Esophagus muscularis mucosa (tissue), 4 donors: ENCODE measurements around the gene ZNF215. TPM values are rescaled to one million over a fixed set of nuclear protein-coding genes. Genes with fewer than 3 reads are reported as not detected.
"Not testable (repeated sequence)": the region's sequence is repeated elsewhere in the genome, so short reads cannot be mapped to it uniquely, and the experiment has no call there.

ENCODE experiments used
- DNase-seq: peaks from one replicate; pipeline ENCODE4 v3.0.0-alpha.2; 2017; ENCODE audit errors: extremely low spot score
- H3K27ac ChIP-seq, 4 donors: fragments of 200-600 bp; sonication (generic); replicated peaks in 1 of 4; 1 replicate in 3 of 4; 2 replicates in 1 of 4; pipeline ENCODE4 v1.5.1; 2016 to 2019; ENCODE audit warnings: mild to moderate bottlenecking in 1 of 4
- H3K27me3 ChIP-seq, 4 donors: fragments of 200-600 bp; sonication (generic); one replicate each; pipeline versions ENCODE4 v1.5.1 to v1.6.0; 2016 to 2019
- H3K36me3 ChIP-seq, 4 donors: fragments of 200-600 bp; sonication (generic); one replicate each; pipeline ENCODE4 v1.5.1; 2016 to 2019
- H3K4me1 ChIP-seq, 4 donors: fragments of 200-600 bp; sonication (generic); one replicate each; pipeline ENCODE4 v1.5.1; 2016 to 2019
- H3K4me3 ChIP-seq, 4 donors: fragments of 200-600 bp; sonication (generic); 1 replicate in 2 of 4; 2 replicates in 2 of 4; pipeline ENCODE4 v1.5.1; 2016 to 2019; ENCODE audit warnings: mild to moderate bottlenecking in 4 of 4, moderate library complexity in 1 of 4
- H3K9me3 ChIP-seq, 4 donors: fragments of 200-600 bp; sonication (generic); 1 replicate in 3 of 4; 2 replicates in 1 of 4; pipeline ENCODE4 v1.5.1; 2016 to 2019
- EP300 ChIP-seq: sonication (generic); formaldehyde crosslinking; IDR thresholded peaks from one replicate; pipeline ENCODE4 v1.6.1; 2017; ENCODE audit warnings: antibody characterized with exemption
- POLR2A ChIP-seq: fragments of 450-650 bp; IDR thresholded peaks from one replicate; pipeline ENCODE4 v1.6.1; 2017; ENCODE audit warnings: antibody characterized with exemption, moderate library complexity, mild to moderate bottlenecking, low read depth
- POLR2AphosphoS5 ChIP-seq, 2 donors: sonication (generic); formaldehyde crosslinking; IDR thresholded peaks; one replicate each; pipeline ENCODE4 v1.6.1; 2017; ENCODE audit warnings: antibody characterized with exemption in 2 of 2
- WGBS: methylation state at CpG from one replicate; pipeline ENCODE4 v1.1.5; 2018; 5-methylcytosine and 5-hydroxymethylcytosine counted together
- intact Hi-C: fragments of 100-400 bp; cut with DNase I; formaldehyde crosslinking; loops from one replicate; pipeline ENCODE4 v1.15.1; 2023
- total RNA-seq, 4 donors: library from RNA; depleted of rRNA; stranded (reverse); fragments of >200 nt; gene quantifications; one replicate each; pipeline versions ENCODE4 v1.1.0 to v1.2.1, GENCODE V29; 2016
- TF ChIP-seq, protein P1 (sequence below), 3 experiments: fragments of 200-600 bp in 2 of 3; fragments of 450-650 bp in 1 of 3; sonication (generic) in 2 of 3; IDR thresholded peaks; one replicate each; pipeline ENCODE4 v1.5.1; 2017 to 2019; ENCODE audit warnings: antibody characterized with exemption in 3 of 3, mild to moderate bottlenecking in 2 of 3, moderate library complexity in 1 of 3

The ZNF215 gene
- total RNA-seq, 4 donors from 2014 or later, result under 0.01 to 0.19 (median 0.17) TPM

DNA sequence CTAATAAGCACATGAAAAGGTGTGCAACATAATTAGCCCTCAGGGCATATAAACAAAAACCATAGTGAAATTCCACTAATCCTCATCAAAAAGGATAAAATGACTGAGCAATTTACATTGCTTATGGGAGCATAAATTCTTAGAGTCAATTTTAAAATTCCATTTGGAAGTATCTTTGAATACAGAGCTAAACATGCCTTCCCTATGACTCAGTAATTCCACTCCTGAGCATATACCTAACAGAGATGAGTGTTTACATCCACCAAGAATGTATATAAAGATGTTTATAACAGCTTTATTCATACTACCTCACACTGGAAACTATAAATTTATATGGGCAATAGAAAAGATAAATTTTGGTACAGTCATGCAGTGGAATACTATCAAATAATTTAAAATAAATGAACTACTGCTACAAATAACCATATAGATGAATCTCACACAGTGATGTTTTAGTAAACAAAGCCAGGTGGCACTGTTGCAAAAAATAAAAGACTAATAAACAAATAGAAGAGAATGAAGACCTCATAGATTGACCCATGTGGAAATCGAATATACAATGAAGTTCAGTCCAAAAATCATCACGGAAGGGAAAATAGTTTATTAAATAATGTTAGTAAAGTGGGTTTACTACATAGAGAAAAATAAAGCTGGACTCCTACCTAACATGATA lies 25.8 kb upstream of the ZNF215 start:
- H3K9me3 ChIP-seq, result no peaks in the 10 kb centered on the region
- no peak overlapping the region for H3K4me3 ChIP-seq
- TF ChIP-seq POLR2AphosphoS5 (IDR thresholded peaks at IDR 0.05) (no peak), EP300 (no peak), POLR2A (no peak)
- TF ChIP-seq, protein P1, sequence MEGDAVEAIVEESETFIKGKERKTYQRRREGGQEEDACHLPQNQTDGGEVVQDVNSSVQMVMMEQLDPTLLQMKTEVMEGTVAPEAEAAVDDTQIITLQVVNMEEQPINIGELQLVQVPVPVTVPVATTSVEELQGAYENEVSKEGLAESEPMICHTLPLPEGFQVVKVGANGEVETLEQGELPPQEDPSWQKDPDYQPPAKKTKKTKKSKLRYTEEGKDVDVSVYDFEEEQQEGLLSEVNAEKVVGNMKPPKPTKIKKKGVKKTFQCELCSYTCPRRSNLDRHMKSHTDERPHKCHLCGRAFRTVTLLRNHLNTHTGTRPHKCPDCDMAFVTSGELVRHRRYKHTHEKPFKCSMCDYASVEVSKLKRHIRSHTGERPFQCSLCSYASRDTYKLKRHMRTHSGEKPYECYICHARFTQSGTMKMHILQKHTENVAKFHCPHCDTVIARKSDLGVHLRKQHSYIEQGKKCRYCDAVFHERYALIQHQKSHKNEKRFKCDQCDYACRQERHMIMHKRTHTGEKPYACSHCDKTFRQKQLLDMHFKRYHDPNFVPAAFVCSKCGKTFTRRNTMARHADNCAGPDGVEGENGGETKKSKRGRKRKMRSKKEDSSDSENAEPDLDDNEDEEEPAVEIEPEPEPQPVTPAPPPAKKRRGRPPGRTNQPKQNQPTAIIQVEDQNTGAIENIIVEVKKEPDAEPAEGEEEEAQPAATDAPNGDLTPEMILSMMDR (IDR thresholded peaks at IDR 0.05), result no peak
- no peaks in the 10 kb centered on the region for H3K36me3 ChIP-seq
- WGBS, result 50% methylated on average over 2 of the region's 2 CpGs
- no peaks in the 10 kb centered on the region for H3K27me3 ChIP-seq
- H3K4me1 ChIP-seq, result no peaks in the 10 kb centered on the region
- no peak for DNase-seq
- intact Hi-C loops, result no loop called here
- no peak overlapping the region for H3K27ac ChIP-seq

GRCh38 chr11:6904804-6905203 lies 21.4 kb upstream of the ZNF215 start:
- H3K4me3 ChIP-seq, H3K9me3 ChIP-seq, DNase-seq, H3K4me1 ChIP-seq, H3K36me3 ChIP-seq, H3K27ac ChIP-seq, H3K27me3 ChIP-seq, intact Hi-C loops: not testable (repeated sequence)
- 76% methylated on average over 13 of the region's 13 CpGs for WGBS

DNA sequence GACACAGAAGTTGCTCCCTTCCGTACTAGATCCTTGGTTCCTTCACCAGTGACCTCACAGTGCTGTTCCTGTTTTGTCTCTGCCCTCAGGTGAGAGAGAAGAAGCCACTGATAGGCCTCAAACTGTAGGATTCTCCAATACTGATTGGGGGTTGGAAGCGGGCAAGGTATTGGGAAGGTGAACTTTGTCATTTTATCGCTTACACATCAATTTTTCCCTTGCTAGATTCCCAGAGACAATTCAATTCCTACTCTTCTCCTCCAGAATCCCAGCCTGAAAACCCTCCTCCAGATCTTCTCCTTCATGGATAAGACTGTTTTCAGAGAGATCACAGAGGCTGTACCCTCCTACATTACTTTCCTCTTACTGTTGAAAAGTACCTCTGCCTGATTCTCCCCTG lies 14.8 kb upstream of the ZNF215 start:
- H3K36me3 ChIP-seq, result no peaks in the 10 kb centered on the region
- H3K4me3 ChIP-seq, result no peak overlapping the region
- no peaks in the 10 kb centered on the region for H3K27me3 ChIP-seq
- H3K4me1 ChIP-seq, result no peaks in the 10 kb centered on the region
- intact Hi-C loops, result no loop called here
- WGBS, result 82% methylated on average over 3 of the region's 3 CpGs
- no peaks in the 10 kb centered on the region for H3K9me3 ChIP-seq
- TF ChIP-seq, protein P1 (IDR thresholded peaks at IDR 0.05), result no peak
- TF ChIP-seq EP300 (no peak), POLR2AphosphoS5 (IDR thresholded peaks at IDR 0.05) (no peak), POLR2A (no peak)
- no peak overlapping the region for H3K27ac ChIP-seq
- no peak for DNase-seq

DNA sequence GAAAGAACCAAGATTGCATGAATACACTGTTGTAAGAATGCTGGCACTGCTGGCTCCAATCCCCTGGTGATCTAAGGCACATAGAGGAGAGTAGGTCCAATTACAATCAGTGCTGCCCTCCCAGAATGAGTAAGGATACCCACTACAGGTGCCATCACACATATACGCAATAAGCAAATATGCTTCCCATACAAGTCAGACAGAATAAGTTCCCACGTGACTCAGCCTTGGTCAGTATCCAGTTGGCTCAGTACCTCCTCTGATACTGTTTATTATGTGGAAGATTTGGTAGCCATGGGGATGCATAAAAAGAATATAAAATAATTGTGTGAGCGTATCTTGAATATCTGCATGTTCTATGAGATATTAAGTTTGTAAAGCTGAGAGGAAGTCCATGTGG lies 14.3 kb upstream of the ZNF215 start:
- H3K4me3 ChIP-seq, result no peak overlapping the region
- H3K9me3 ChIP-seq, result no peaks in the 10 kb centered on the region
- no peaks in the 10 kb centered on the region for H3K36me3 ChIP-seq
- H3K27ac ChIP-seq, result no peak overlapping the region
- no peak for DNase-seq
- intact Hi-C loops, result no loop called here
- no peak for TF ChIP-seq EP300
- no peak for TF ChIP-seq POLR2AphosphoS5 (IDR thresholded peaks at IDR 0.05)
- TF ChIP-seq, protein P1 (IDR thresholded peaks at IDR 0.05), result no peak
- TF ChIP-seq POLR2A, result no peak
- H3K27me3 ChIP-seq, result no peaks in the 10 kb centered on the region
- whole genome bisulfite sequencing, result 46% methylated on average over 3 of the region's 3 CpGs
- H3K4me1 ChIP-seq, result no peaks in the 10 kb centered on the region

DNA sequence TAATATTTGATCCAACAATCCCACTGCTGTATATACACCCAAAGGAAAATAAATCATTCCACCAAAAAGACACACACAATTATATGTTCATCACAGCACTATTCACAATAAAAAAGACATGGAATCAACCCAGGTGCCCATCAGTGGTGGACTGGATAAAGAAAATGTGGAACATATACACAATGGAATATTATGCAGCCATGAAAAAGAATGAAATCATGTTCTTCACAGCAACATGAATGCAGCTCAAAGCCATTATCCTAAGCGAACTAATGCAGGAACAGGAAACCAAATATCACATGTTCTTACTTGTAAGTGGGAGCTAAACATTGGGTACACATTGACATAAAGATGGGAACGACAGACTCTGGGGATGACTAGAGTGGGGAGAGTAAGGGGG lies 6.5 kb upstream of the ZNF215 start:
- H3K9me3 ChIP-seq, result no peaks in the 10 kb centered on the region
- TF ChIP-seq POLR2AphosphoS5 (IDR thresholded peaks at IDR 0.05), result no peak
- no peak for TF ChIP-seq POLR2A
- TF ChIP-seq, protein P1 (IDR thresholded peaks at IDR 0.05), result no peak
- TF ChIP-seq EP300, result no peak
- H3K36me3 ChIP-seq, result no peaks in the 10 kb centered on the region
- no peak for DNase-seq
- no peak overlapping the region for H3K4me3 ChIP-seq
- no peak overlapping the region for H3K27ac ChIP-seq
- intact Hi-C loops, result no loop called here
- H3K27me3 ChIP-seq, result no peaks in the 10 kb centered on the region
- no peaks in the 10 kb centered on the region for H3K4me1 ChIP-seq
- 29% methylated on average over 2 of the region's 2 CpGs for WGBS
